GM12874 (cell line): ENCODE data around the gene STRA6.

Source experiments
- CTCF ChIP-seq: IDR thresholded peaks from 2 replicates; pipeline ENCODE4 v1.5.1; 2011; ENCODE audit warnings: low read depth, mild to moderate bottlenecking, control low read depth, low read length, moderate library complexity; ENCODE audit not compliant: insufficient read depth

The STRA6 gene

DNA sequence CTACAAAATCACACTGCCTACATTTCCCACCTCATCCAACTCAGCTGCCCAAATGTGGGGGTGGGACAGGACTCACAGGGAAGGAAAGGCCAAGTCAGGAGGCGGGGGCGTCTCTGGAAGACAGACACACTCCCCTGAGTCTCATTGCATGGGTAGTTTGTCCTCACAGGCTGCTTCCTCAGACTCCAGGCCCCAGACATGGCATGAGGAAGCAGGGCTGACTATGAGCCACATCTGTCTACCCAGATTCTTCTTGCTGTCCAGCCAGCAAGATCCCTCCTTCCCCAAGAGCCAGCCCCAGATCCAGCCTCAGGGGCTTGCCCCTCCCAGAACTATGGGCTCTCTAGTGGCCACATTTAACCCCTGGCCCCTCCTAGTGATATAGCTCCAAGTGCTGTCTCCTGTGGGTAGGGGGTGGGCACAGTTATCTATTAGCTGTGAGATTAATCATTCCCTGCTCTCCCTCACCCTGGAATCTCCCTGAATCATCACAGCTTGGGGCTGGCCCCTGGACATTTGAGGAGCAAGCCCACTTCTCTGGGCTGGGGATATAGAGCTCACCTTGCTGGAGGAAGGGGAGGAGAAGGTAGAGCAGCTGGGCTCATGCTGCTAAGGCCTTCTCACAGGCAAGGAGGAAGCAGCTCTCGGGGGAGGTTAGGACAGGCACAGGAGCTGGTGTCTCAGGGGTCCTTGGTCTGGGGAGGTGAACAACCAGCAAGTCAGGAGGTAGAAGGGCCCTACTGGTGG lies 31.4 kb upstream of the STRA6 start:
- no peak for TF ChIP-seq CTCF

GRCh38 chr15:74233373-74233772 lies 30.8 kb upstream of the STRA6 start:
- TF ChIP-seq CTCF, result no peak

- no peak for TF ChIP-seq CTCF
These were observed 28.9 kb upstream of the STRA6 start for GRCh38 chr15:74231475-74231874.

- no peak for TF ChIP-seq CTCF
These were observed 27.1 kb upstream of the STRA6 start for GRCh38 chr15:74229686-74230085.

- no peak for TF ChIP-seq CTCF
These were observed 26.1 kb upstream of the STRA6 start for GRCh38 chr15:74228723-74229081.

- no peak for TF ChIP-seq CTCF
These were observed 25.6 kb upstream of the STRA6 start for GRCh38 chr15:74227968-74228722.

GRCh38 chr15:74226761-74227540 lies 24.4 kb upstream of the STRA6 start:
- TF ChIP-seq CTCF, result no peak
